Urothelium cell line (cell line): ENCODE results near the gene C20orf141.
"Not testable (repeated sequence)": the region's sequence is repeated elsewhere in the genome, so short reads cannot be mapped to it uniquely, and the experiment has no call there.

ENCODE experiments used
- DNase-seq: peaks from one replicate; pipeline ENCODE4 v3.0.0; 2011; ENCODE audit warnings: low spot score, mixed read lengths
- FAIRE-seq: peaks from 2 replicates; lab custom pipeline; 2011; peaks lifted over from hg19 to GRCh38; lab: Jason Lieb, UNC

C20orf141 gene

GRCh38 chr20:2799271-2799670 lies 15.5 kb upstream of the C20orf141 start:
- DNase-seq (no peak), FAIRE-seq (no peak)

- DNase-seq = no peak
- FAIRE-seq = peak; percentile 53
Measured at GRCh38 chr20:2799688-2800520, 14.9 kb upstream of the C20orf141 start.

GRCh38 chr20:2800521-2801285 lies 14.1 kb upstream of the C20orf141 start, which contains the start of gene CPXM1:
Gene CPXM1, minus strand, starts transcription at chr20:2800627. Its CDS starts 55 bp downstream, at chr20:2800572.
- DNase-seq = no peak
- FAIRE-seq = no peak

GRCh38 chr20:2801286-2801728 lies 13.5 kb upstream of the C20orf141 start:
- DNase-seq (no peak), FAIRE-seq (no peak)

GRCh38 chr20:2804041-2804828 lies 10.6 kb upstream of the C20orf141 start:
- DNase-seq (no peak), FAIRE-seq (no peak)

DNA sequence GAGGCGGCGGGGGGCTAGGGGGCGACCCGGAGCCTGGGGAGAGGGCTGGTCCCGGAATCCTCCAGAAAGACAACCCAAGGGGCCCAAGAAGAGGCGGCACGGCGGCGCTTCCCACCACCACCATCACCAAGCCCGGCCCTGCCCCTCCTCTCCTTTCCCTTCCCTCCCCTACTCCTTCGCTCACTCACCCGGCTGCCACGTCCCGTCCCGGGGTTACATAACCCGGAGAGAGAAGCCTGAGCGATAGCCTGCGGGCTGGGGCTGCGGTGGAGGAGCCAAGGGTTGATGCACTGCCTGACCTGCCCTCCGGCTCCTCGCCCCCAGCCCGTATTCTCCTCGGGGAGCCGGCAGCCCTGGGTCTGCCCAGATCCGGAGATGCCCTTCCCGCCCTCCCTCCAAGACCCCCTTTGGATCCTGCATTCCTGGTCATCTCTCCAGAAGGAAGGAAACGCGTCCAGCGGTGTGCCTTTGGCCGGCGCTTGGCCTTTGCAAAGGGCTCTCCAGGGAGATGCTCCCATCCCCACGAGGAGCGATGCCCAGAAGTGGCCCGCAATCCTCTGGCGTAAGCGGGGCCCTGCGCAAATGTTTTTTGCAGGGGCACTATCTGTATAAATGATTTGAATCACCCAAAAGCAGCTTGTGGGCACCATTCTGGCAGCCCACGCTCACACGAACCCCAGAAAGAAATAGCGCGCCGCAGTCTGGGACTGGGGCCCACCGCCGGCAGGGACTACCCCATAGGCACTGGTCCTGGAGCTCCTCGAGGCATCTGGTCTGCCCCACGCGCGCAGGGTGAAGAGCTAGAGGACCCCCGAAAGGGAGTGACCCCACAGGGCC lies 9.7 kb upstream of the C20orf141 start:
- no peak for FAIRE-seq
- DNase-seq = no peak

GRCh38 chr20:2805689-2806350 lies 9.0 kb upstream of the C20orf141 start:
- FAIRE-seq (no peak), DNase-seq (peak; percentile 35)

DNA sequence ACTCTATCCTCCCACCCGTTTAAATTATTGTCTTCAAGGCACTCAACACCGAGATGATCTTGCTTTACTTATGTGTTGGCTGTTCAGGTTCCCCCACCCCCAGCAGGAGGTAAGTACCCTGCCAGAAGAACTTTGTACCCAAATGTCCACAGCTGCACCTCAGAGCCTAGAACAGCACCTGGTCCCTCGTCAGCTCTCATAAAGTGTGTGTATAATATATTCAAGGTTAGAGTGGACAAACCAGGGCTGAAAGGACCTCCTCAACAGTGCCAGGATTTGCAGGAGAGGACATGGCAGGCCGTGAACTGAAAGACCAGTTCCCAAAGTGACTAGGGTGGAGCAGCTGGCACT lies 8.5 kb upstream of the C20orf141 start:
- DNase-seq = no peak
- no peak for FAIRE-seq

- DNase-seq (no peak), FAIRE-seq (no peak)
Measured at GRCh38 chr20:2807019-2807418, 7.8 kb upstream of the C20orf141 start.

- FAIRE-seq, DNase-seq: not testable (repeated sequence)
Measured at GRCh38 chr20:2807929-2808328, 6.9 kb upstream of the C20orf141 start.

- no peak for DNase-seq
- FAIRE-seq = no peak
Measured at GRCh38 chr20:2809690-2810089, 5.1 kb upstream of the C20orf141 start.

GRCh38 chr20:2812189-2812588 lies 2.6 kb upstream of the C20orf141 start:
- FAIRE-seq = no peak
- DNase-seq = no peak

- DNase-seq = no peak
- FAIRE-seq = no peak
Measured at GRCh38 chr20:2814076-2814475, 711 bp upstream of the C20orf141 start.

GRCh38 chr20:2815242-2815900 lies 584 bp downstream of the C20orf141 start:
- FAIRE-seq (no peak), DNase-seq (no peak)

DNA sequence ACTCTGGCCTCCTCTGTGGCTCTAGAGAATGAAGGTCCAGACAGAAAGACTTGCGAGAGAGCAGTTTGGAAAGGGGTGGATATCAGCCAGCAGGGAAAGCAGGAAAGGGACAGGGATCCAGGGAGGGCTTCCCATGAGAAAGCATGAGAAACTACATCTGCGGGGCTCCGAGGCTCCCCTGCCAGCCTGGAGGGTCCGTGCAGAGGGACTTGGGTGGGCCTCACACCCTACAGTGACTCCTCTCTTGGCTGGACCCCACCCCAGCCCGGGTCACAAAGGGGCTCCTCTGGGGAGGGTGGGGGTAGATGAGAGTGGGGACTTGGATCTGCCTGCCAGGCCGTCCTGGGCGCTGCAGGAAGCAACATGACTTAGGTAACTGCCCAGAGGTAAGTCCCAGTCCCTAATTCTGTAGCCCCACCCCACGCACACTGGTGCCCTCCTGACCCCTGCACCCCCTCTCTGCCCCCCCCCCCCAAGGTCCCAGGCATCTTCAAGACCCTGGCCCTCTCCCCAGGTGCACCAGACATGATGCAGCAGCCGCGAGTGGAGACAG lies 1.3 kb downstream of the C20orf141 start, which contains the start of gene TMEM239:
Gene TMEM239 (plus strand): TSS at position 335 of the 553 bp plus-strand sequence. CDS start 191 bp downstream, at position 526.
- FAIRE-seq = no peak
- DNase-seq = no peak

- DNase-seq (no peak), FAIRE-seq (no peak)
Measured at GRCh38 chr20:2816583-2817340, 2.0 kb downstream of the C20orf141 start.

DNA sequence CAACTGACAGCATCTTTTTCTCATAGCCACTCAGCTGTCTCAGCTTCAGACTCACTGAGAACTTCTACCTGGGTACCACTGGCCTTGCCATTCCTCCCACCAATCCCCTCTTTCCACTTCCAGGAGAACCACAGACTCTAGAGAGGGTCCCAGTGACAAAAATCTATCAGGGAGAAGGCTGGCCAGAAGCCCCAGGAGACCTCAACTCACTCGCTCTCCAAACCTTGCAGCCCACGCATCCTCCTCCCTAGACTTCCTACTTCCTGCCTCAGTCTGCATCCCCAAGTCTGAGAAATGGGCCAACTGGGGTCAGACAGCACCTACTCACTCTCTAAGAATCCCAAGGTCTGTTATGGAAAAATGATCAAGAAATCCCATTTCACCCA lies 2.5 kb downstream of the C20orf141 start:
- FAIRE-seq = no peak
- DNase-seq = no peak
